ENCODE data around the gene ATG4D.

ATG4D gene

GRCh38 chr19:10582091-10582490 lies 38.4 kb downstream of the ATG4D start:
- DNase-seq, result no peak

DNA sequence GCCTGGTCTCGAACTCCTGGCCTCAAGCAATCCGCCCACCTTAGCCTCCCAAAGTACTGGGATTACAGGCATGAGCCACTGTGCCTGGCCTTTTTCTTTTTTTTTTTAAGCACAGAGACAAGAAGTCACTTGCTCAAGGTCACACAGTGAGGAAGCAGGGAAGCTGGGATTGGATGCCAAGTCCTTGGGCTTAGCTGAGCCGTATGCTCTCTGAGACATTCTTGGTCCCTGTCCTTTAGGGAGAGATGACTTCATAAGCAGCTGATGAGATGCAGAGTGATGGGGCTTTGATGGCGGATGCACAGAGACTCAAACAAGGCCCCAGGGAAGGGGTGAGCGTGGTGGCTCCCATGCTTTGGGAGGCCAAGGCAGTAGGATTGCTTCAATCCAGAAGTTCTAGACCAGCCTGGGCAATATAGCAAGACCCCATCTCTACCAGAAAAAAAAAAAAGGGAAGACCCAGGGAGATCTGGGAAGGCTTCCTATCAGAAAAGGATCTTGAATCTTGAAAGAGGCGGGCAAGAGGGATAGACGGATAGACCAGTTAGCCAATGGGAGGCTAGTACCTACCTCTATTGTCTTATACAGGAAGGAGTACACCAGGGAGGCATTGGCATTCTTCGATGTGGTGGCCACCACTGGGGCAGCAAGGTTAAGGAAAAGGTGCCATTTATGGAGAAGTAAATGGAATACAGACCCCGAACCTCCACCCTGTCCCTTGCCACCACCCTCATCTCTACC lies 39.5 kb downstream of the ATG4D start:
- DNase-seq, result no peak

DNA sequence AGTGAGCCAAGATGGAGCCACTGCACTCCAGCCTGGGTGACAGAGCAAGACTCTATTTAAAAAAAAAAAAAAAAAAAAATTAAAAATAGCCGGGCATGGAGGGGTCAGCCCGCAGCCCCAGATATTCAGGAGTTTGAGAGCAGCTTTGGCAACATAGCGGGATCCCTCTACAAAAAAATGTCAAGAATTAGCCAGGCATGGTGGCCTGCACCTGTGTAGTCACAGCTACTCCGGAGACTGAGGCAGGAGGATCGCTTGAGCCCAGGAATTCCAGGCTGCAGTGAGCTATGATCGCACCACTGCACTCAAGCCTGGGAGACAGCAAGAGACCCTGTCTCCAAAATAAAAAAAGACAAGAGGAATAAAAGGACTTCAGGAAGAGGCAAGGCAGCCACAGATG lies 42.7 kb downstream of the ATG4D start:
- no peak for DNase-seq

DNA sequence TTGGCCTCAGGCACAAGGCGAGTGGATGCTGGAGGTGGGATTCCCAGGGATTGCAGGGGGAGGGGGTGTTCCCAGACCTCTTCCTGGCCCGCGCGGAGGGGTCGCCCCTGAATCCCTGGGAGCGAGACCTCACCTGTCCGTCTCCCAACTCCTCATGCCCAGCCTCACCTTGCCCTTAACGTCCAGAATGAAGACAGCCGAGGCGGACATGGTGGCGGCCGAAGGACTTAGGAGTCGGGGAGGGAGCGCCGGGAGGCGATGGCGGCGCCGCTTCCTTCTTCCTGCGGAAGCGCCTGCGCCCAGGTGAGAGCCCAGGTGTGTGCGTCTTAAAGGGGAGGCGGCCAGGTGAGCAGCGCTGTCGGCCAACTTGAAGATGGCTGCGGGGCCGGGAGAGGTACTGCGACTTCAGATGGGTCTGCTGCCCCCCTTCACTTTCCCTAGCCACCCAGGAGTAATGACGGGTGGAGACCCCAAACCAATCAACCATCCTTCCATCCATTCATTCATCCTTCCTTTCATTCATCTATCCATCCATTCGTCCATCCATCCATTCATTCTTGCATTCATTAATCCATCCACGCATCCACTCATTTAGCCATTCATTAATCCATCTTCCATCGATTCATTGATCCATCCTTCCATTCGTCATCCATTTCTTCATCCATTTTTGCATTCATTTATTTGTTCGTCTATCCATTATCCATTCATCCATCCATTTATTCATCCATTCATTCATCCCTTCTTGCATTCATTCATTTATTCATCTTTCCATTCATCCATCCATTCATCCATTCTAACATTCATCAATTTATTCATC lies 43.5 kb downstream of the ATG4D start, which contains the start of gene AP1M2:
Gene AP1M2, minus strand, starts transcription at position 291 of the 817 bp plus-strand sequence. Its CDS starts 81 bp downstream, at position 210.
- no peak for DNase-seq

GRCh38 chr19:10587839-10588150 lies 44.1 kb downstream of the ATG4D start:
- DNase-seq, result no peak

DNA sequence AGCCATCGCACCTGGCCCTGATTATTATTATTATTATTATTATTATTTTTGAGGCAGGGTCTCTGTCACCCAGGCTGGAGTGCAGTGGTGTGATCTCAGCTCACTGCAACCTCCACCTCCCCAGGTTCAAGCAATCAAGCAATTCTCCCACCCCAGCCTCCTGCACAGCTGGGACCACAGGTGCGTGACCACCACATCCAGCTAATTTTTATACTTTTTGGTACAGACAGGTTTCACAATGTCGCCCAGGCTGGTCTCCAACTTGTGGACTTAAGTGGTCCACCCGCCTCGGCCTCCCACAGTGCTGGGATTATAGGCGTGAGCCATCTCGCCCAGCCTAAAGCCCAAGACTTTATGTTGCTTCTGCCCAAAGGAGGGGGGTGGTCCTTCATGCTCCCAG lies 49.4 kb downstream of the ATG4D start:
- no peak for DNase-seq

GRCh38 chr19:10593820-10594637 lies 50.3 kb downstream of the ATG4D start:
- no peak for DNase-seq

DNA sequence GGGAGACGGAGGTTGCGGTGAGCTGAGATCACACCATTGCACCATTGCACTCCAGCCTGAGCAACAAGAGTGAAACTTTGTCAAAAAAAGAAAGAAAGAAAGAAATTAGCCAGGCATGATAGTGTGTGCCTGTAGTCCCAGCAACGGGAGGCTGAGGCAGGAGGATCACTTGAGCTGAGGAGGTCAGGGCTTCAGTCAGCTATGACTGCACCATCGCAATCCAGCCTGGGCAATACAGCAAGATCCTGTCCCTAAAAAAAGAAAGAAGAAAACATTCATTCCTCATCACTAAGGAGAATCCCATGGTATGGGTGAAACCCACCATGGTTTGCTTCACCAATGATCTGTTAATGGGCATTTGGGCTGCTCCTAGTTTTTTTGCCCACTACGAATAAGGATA lies 56.4 kb downstream of the ATG4D start:
- no peak for DNase-seq

- DNase-seq, result no peak
These were observed 58.3 kb downstream of the ATG4D start for GRCh38 chr19:10601999-10602329.

GRCh38 chr19:10602330-10603083 lies 58.8 kb downstream of the ATG4D start:
- peak; percentile 90 for DNase-seq

Measured in CD4-positive, alpha-beta T cell treated with Interleukin-21 for 1 hour (primary cell).